GM20000 (cell line): ENCODE measurements around the gene CDO1.
A peak's percentile ranks its signal among the peaks of the same experiment; 100 is the strongest.

Experiments
- DNase-seq: peaks from one replicate; pipeline ENCODE4 v3.0.0; 2012; ENCODE audit warnings: low spot score
- TF ChIP-seq, protein P1 (sequence below): IDR thresholded peaks from 2 replicates; pipeline ENCODE4 v1.5.1; 2012; ENCODE audit warnings: mild to moderate bottlenecking, control low read depth; ENCODE audit errors: extremely low read depth, missing control alignments

CDO1 gene

GRCh38 chr5:115770466-115770865 lies 46.0 kb downstream of the CDO1 start:
- no peak for DNase-seq
- TF ChIP-seq, protein P1, sequence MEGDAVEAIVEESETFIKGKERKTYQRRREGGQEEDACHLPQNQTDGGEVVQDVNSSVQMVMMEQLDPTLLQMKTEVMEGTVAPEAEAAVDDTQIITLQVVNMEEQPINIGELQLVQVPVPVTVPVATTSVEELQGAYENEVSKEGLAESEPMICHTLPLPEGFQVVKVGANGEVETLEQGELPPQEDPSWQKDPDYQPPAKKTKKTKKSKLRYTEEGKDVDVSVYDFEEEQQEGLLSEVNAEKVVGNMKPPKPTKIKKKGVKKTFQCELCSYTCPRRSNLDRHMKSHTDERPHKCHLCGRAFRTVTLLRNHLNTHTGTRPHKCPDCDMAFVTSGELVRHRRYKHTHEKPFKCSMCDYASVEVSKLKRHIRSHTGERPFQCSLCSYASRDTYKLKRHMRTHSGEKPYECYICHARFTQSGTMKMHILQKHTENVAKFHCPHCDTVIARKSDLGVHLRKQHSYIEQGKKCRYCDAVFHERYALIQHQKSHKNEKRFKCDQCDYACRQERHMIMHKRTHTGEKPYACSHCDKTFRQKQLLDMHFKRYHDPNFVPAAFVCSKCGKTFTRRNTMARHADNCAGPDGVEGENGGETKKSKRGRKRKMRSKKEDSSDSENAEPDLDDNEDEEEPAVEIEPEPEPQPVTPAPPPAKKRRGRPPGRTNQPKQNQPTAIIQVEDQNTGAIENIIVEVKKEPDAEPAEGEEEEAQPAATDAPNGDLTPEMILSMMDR, result peak; percentile 13

DNA sequence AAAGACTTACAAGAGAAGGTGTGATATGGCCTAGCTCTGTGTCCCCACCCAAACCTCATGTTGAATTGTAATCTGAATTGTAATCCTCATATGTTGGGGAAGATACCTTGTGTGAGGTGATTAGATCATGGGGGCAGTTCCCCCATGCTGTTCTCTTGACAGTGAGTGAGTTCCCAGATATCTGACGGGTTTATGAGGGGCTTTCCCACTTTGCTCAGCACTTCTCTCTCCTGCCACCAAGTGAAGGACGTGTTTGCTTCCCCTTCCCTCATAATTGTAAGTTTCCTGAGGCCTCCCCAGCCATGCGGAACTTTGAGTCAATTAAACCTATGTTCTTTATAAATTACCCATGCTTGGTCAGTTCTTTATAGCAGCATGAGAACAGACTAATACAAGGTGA lies 49.0 kb downstream of the CDO1 start:
- no peak for DNase-seq
- TF ChIP-seq, protein P1, result no peak

- TF ChIP-seq, protein P1, result no peak
- no peak for DNase-seq
These were observed 49.9 kb downstream of the CDO1 start for GRCh38 chr5:115766608-115767007.

DNA sequence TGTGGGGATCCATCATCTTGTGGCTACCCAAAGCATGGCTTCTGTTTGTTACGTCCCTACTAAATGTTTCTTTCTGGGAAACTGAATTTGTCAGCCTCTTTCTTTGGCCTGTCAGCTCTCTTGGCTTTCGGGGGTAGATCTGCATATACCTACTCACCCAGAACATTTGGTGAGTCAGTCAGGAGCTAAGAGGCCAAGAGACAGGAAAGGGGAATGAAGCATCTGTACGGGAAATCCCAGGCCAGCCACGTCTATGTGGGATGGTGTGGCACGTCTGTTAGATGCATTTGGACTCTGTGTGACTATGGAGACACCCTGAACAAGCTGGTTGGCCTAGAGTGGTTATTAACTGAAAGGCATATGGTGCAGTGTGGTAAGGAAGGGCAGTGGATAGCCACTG lies 58.1 kb downstream of the CDO1 start:
- TF ChIP-seq, protein P1, result no peak
- peak; percentile 4 for DNase-seq

GRCh38 chr5:115755675-115756074 lies 60.8 kb downstream of the CDO1 start:
- TF ChIP-seq, protein P1, result no peak
- no peak for DNase-seq
